Stimulated activated CD8-positive, alpha-beta memory T cell treated with anti-CD3 and anti-CD28 coated beads, Interleukin-15, amount 100 ng/mL, for 1 hour (primary cell): ENCODE data around the gene DNAH3.
"Not testable (repeated sequence)": the region's sequence is repeated elsewhere in the genome, so short reads cannot be mapped to it uniquely, and the experiment has no call there.

ENCODE experiments used
- DNase-seq: peaks from one replicate; pipeline ENCODE4 v3.0.0-alpha.2; 2020; ENCODE audit warnings: low read depth

The DNAH3 gene

GRCh38 chr16:21070564-21070963 is 80.1 kb downstream of the DNAH3 start:
- no peak for DNase-seq

DNA sequence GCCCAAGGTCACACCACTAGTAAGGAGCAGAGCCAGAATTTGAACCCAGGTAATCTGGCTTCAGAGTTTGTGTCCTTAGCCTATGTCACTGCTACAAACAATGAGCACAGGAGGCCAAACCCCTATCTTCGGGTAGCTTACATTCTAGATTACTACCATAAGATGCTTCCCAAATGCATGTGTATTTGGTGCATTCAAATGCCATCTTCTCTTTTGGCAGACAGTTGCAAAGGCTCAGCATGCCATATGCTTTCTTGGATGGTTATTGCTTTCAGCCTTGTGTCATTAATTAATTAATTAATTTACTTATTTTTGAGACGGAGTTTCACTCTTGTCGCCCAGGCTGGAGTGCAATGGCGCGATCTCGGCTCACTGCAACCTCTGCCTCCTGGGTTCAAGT is 80.7 kb downstream of the DNAH3 start:
- no peak for DNase-seq

GRCh38 chr16:21064203-21064602 is 86.4 kb downstream of the DNAH3 start:
- DNase-seq: no peak

DNA sequence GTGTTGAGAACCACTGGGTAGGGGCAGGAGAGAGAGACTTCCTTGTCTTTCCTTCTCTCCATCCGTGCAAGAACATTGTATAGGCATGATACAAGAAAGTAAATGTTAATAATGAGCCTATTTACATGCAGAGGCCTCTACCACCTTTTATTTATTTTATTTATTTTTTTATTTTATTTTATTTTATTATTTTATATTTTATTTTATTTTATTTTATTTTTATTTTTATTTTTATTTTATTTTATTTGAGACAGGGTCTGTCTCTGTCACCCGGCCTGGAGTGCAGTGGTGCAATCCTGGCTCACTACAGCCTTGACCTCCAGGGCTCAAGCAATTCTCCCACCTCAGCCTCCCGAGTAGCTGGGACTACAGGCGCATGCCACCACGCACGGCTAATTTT is 87.3 kb downstream of the DNAH3 start:
- not testable (repeated sequence) for DNase-seq

GRCh38 chr16:21060027-21060510 is 90.6 kb downstream of the DNAH3 start:
- DNase-seq: no peak

DNA sequence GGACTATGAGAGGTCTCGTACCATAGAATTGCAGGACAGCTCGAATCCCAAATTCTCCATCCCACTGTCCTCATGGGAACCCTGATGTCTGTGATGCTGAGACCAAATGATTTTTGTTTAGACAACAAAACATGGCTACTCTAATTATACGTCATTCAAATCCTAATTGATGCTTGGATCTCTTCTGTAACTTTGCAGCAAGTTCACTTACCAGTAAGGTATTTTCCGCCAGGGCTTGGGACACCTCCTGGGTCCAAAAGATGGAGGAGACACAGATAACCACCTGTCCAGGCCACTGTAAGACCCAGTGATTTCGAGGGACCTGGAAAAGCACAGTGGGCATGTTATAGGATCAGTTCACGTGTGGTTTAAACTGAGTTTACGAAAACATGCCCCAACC is 92.8 kb downstream of the DNAH3 start:
- DNase-seq: no peak

- no peak for DNase-seq
Measured at GRCh38 chr16:21056396-21056795, 94.2 kb downstream of the DNAH3 start.

DNA sequence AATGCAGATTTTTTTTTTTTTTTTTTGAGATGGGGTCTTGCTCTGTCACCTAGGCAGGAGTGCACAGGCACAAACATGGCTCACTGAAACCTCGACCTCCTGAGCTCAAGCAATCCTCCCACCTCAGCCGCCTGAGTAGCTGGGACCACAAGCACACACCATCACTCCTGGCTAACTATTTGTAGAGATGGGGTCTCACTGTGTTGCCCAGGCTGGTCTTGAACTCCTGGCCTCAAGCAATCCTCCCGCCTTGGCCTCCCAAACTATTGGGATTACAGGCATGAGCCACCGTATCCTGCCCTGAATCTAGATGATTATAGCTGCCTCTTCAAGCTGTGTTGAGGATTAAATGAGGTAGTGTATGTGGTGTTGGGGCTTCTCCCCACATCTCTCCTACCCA is 94.9 kb downstream of the DNAH3 start:
- not testable (repeated sequence) for DNase-seq

DNA sequence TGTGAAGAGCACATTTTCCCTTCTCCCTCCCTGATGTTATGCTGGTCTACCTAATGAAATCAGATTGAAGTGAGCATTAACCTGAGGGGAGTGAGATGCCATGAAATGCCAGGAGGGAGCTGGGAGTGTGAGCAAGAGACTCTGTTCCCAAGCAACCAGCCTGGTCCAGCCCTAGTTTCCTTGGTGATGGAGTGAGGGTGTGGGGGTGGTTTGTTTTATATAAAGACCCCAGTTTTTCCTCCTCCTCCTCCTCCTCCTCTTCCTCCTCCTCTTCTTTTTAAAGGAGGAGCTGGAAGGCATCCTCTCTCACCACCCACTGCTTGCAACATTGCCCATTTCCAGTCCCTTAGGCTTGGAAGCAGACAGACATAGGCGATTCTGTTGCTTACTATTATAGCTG is 97.1 kb downstream of the DNAH3 start:
- no peak for DNase-seq

- not testable (repeated sequence) for DNase-seq
Measured at GRCh38 chr16:21048091-21048912, 102.3 kb downstream of the DNAH3 start.

GRCh38 chr16:21038197-21038596 is 112.4 kb downstream of the DNAH3 start:
- DNase-seq: no peak

GRCh38 chr16:21037736-21038135 is 112.9 kb downstream of the DNAH3 start:
- no peak for DNase-seq

DNA sequence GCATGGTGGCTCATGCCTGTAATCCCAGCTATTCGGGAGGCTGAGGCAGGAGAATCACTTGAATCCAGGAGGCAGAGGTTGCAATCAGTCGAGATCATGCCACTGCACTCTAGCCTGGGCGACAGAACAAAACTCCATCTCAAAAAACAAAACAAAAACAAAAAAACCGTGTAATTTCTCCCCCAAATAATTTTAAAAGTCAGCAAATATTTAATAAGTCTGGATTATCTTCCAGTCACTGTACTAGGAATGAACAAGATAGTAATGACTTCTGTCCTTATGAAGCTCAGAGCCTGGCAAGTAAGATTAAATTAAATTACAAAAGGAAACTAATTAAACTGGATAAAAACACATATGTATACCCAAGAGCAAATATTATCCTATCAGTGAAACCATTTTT is 113.5 kb downstream of the DNAH3 start:
- DNase-seq: no peak

- DNase-seq: no peak
Measured at GRCh38 chr16:21036471-21036870, 114.2 kb downstream of the DNAH3 start.

GRCh38 chr16:21033704-21034103 is 116.9 kb downstream of the DNAH3 start:
- DNase-seq: no peak

GRCh38 chr16:21033264-21033663 is 117.4 kb downstream of the DNAH3 start:
- no peak for DNase-seq

DNA sequence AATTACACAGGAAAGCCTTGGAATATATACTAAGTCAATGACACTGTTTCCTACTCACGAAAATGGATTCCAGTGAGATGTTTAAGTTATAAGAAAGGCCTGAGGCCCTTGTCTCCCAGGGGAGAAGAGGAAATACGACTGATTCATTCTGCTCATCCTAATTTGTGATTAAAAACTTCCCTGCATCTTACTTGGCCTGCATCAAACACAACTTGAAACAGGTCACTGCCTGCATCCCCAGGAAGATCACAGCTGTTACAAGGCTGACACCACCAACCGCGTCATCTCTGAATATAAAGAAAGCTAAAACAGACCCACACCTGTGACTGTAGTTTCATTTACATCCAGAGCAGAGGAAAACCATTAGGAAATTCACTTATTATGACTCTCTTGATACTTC is 121.9 kb downstream of the DNAH3 start:
- DNase-seq: no peak

DNA sequence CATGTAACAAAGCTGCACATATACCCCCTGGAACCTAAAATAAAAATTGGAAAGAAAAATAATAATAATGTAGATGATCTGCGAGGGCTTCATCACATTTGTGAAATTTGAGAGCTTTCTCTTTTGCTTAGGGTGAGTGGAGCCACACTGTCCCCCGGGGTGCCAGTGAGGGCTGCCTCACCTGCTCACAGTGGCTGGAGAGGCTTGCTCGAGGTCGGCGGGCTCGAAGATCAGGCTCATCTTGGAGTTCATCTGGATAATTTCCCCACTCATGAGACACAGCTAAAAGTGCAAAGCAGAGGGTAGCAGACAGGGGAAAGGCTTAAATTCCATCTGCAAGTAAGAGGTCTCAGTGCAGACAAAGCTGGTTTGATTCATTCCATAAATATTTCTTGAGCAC is 123.8 kb downstream of the DNAH3 start:
- no peak for DNase-seq

GRCh38 chr16:21023509-21024202 is 127.0 kb downstream of the DNAH3 start:
- DNase-seq: no peak

- DNase-seq: no peak
Measured at GRCh38 chr16:21021316-21021715, 129.3 kb downstream of the DNAH3 start.

DNA sequence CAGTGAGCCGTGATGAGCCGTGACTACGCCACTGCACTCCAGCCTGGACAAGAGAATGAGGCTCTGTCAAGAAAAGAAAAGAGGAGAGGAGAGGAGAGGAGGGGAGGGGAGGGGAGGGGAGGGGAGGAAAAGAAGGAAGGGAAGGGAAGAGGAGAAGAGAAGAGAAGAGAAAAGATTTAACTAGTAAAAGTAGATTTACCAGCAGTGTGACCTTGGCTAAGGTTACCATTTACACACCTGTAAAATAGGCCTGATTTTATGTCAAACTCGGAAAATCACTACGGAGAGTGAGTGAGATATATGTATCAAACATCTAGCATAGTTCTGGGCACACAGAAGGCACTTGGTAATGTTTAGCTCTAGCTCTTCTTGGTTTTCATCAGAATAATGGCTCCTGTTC is 140.8 kb downstream of the DNAH3 start:
- DNase-seq: no peak

DNA sequence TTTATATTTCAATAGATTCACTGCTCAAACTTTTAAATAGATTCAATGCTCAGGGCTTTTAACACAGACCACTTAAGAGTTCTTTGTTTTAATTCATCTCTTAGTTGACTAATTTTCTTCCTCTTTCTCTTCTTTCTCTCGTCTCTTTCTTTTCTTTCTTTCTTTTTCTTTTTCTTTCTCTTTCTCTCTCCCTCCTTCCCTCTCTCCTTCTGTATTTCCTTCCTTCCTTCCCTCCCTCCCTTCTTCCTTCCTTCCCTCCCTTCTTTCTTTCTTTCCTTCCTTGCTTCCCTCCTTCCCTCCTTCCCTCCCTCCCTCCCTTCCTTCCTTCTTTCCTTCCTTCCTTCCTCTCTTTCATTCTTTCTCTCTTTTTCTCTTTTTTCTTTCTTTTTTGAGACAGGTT is 145.6 kb downstream of the DNAH3 start:
- DNase-seq: no peak

- DNase-seq: no peak
Measured at GRCh38 chr16:21001262-21001661, 149.4 kb downstream of the DNAH3 start.

DNA sequence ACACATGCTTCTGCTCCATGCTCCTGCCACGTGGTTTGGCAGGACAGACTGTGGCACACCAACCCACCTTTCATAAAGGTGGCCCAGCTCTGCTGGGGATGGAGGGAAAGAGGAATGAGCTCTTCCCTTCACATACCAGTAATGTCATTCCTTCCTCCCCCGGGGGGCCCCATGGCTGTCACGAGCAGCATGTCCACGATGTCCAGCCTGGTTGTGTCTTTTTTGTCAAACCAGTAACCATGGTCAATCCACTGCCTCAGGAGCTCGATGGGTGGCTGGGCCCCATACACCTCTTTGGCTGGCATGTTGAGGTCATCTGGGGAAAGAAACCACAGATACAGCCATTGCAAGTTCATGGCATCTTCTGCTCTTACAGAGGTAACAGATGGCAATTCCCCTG is 153.5 kb downstream of the DNAH3 start:
- no peak for DNase-seq
